GM23338 (cell line): ENCODE measurements around the gene AQP3.

ENCODE experiments used
- CREB1 ChIP-seq: fragments of 250-450 bp; sonication (Bioruptor Pico); IDR thresholded peaks from 2 replicates; pipeline ENCODE4 v1.5.0; 2020; ENCODE audit warnings: low read depth, mild to moderate bottlenecking, moderate library complexity
- EZH2 ChIP-seq: fragments of 200-600 bp; sonication (generic); IDR thresholded peaks from one replicate; pipeline ENCODE4 v1.8.0; 2017; ENCODE audit warnings: antibody characterized with exemption, mild to moderate bottlenecking, low read depth; ENCODE audit not compliant: unreplicated experiment
- EZH2phosphoT487 ChIP-seq: fragments of 200-600 bp; sonication (generic); IDR thresholded peaks from one replicate; pipeline ENCODE4 v1.8.1; 2018; ENCODE audit warnings: antibody characterized with exemption; ENCODE audit not compliant: unreplicated experiment
- JUNB ChIP-seq: IDR thresholded peaks from one replicate; pipeline ENCODE4 v1.6.1; 2016; ENCODE audit warnings: antibody characterized with exemption; ENCODE audit not compliant: unreplicated experiment
- NANOG ChIP-seq: IDR thresholded peaks from 2 replicates; pipeline ENCODE4 v1.6.1; 2016; ENCODE audit warnings: antibody characterized with exemption, borderline replicate concordance
- POLR2AphosphoS5 ChIP-seq: IDR thresholded peaks from 2 replicates; pipeline ENCODE4 v1.6.1; 2016; ENCODE audit warnings: antibody characterized with exemption, low read depth
- STAT1 ChIP-seq: IDR thresholded peaks from one replicate; pipeline ENCODE4 v1.6.1; 2016; ENCODE audit warnings: antibody characterized with exemption; ENCODE audit not compliant: unreplicated experiment
- ZNF114 ChIP-seq: fragments of 250-450 bp; sonication (Bioruptor Pico); IDR thresholded peaks from 2 replicates; pipeline ENCODE4 v1.5.0; 2020; ENCODE audit warnings: mild to moderate bottlenecking, moderate library complexity
- ZNF331 ChIP-seq: fragments of 250-450 bp; sonication (Bioruptor Pico); IDR thresholded peaks from 2 replicates; pipeline ENCODE4 v1.5.0; 2020; ENCODE audit warnings: low read depth, mild to moderate bottlenecking, moderate library complexity
- TF ChIP-seq, protein P1 (sequence below): IDR thresholded peaks from one replicate; pipeline ENCODE4 v1.6.1; 2018; ENCODE audit warnings: antibody characterized with exemption; ENCODE audit not compliant: unreplicated experiment
- TF ChIP-seq, protein P2 (sequence below), 2 experiments: fragments of 200-600 bp in 1 of 2; sonication (generic) in 1 of 2; conservative IDR thresholded peaks; 2 replicates each; pipeline versions ENCODE4 v1.5.1 to v1.6.1; 2016 to 2017; ENCODE audit warnings: antibody characterized with exemption in 2 of 2, low read depth in 2 of 2, mild to moderate bottlenecking in 2 of 2, moderate library complexity in 1 of 2
- TF ChIP-seq, protein P3 (sequence below): IDR thresholded peaks from 2 replicates; pipeline ENCODE4 v1.6.1; 2016; ENCODE audit warnings: antibody characterized with exemption
- TF ChIP-seq, protein P4 (sequence below): fragments of 250-450 bp; sonication (Bioruptor Pico); IDR thresholded peaks from 2 replicates; pipeline ENCODE4 v1.5.0; 2020; ENCODE audit warnings: mild to moderate bottlenecking, moderate library complexity

DNA sequence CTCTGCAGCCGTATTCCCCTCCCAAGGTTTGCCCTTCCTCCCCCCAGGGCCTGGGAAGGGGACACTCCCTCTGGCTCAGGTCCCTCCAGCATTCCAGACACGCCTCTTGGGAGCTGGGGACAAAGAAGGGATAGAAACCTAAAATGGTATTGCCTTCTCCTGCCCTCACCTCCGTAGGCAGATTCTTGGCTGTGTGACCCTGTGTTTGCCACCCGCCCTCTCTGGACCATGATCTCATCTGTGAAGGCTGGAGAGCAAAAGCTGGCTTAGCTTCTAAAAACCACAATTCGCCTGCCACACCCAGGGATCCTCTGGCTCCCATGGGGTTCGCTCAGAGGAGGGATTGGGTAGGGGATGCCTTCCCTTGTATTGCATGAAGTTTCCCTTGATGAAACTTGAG, 7.7 kb downstream of the AQP3 start:
- TF ChIP-seq, protein P1, sequence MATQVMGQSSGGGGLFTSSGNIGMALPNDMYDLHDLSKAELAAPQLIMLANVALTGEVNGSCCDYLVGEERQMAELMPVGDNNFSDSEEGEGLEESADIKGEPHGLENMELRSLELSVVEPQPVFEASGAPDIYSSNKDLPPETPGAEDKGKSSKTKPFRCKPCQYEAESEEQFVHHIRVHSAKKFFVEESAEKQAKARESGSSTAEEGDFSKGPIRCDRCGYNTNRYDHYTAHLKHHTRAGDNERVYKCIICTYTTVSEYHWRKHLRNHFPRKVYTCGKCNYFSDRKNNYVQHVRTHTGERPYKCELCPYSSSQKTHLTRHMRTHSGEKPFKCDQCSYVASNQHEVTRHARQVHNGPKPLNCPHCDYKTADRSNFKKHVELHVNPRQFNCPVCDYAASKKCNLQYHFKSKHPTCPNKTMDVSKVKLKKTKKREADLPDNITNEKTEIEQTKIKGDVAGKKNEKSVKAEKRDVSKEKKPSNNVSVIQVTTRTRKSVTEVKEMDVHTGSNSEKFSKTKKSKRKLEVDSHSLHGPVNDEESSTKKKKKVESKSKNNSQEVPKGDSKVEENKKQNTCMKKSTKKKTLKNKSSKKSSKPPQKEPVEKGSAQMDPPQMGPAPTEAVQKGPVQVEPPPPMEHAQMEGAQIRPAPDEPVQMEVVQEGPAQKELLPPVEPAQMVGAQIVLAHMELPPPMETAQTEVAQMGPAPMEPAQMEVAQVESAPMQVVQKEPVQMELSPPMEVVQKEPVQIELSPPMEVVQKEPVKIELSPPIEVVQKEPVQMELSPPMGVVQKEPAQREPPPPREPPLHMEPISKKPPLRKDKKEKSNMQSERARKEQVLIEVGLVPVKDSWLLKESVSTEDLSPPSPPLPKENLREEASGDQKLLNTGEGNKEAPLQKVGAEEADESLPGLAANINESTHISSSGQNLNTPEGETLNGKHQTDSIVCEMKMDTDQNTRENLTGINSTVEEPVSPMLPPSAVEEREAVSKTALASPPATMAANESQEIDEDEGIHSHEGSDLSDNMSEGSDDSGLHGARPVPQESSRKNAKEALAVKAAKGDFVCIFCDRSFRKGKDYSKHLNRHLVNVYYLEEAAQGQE, result no peak
- TF ChIP-seq POLR2AphosphoS5 (no peak), ZNF331 (CRISPR knock-in tag) (no peak), EZH2 (no peak), EZH2phosphoT487 (no peak), CREB1 (CRISPR knock-in tag) (no peak), ZNF114 (CRISPR knock-in tag) (no peak), STAT1 (no peak), JUNB (no peak), NANOG (no peak)
- TF ChIP-seq, protein P2, sequence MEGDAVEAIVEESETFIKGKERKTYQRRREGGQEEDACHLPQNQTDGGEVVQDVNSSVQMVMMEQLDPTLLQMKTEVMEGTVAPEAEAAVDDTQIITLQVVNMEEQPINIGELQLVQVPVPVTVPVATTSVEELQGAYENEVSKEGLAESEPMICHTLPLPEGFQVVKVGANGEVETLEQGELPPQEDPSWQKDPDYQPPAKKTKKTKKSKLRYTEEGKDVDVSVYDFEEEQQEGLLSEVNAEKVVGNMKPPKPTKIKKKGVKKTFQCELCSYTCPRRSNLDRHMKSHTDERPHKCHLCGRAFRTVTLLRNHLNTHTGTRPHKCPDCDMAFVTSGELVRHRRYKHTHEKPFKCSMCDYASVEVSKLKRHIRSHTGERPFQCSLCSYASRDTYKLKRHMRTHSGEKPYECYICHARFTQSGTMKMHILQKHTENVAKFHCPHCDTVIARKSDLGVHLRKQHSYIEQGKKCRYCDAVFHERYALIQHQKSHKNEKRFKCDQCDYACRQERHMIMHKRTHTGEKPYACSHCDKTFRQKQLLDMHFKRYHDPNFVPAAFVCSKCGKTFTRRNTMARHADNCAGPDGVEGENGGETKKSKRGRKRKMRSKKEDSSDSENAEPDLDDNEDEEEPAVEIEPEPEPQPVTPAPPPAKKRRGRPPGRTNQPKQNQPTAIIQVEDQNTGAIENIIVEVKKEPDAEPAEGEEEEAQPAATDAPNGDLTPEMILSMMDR (conservative IDR thresholded peaks at IDR 0.05; ENCODE audit: low read depth in 2 of 2), result no peak
- TF ChIP-seq, protein P3, sequence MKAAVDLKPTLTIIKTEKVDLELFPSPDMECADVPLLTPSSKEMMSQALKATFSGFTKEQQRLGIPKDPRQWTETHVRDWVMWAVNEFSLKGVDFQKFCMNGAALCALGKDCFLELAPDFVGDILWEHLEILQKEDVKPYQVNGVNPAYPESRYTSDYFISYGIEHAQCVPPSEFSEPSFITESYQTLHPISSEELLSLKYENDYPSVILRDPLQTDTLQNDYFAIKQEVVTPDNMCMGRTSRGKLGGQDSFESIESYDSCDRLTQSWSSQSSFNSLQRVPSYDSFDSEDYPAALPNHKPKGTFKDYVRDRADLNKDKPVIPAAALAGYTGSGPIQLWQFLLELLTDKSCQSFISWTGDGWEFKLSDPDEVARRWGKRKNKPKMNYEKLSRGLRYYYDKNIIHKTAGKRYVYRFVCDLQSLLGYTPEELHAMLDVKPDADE, result no peak
- TF ChIP-seq, protein P4, sequence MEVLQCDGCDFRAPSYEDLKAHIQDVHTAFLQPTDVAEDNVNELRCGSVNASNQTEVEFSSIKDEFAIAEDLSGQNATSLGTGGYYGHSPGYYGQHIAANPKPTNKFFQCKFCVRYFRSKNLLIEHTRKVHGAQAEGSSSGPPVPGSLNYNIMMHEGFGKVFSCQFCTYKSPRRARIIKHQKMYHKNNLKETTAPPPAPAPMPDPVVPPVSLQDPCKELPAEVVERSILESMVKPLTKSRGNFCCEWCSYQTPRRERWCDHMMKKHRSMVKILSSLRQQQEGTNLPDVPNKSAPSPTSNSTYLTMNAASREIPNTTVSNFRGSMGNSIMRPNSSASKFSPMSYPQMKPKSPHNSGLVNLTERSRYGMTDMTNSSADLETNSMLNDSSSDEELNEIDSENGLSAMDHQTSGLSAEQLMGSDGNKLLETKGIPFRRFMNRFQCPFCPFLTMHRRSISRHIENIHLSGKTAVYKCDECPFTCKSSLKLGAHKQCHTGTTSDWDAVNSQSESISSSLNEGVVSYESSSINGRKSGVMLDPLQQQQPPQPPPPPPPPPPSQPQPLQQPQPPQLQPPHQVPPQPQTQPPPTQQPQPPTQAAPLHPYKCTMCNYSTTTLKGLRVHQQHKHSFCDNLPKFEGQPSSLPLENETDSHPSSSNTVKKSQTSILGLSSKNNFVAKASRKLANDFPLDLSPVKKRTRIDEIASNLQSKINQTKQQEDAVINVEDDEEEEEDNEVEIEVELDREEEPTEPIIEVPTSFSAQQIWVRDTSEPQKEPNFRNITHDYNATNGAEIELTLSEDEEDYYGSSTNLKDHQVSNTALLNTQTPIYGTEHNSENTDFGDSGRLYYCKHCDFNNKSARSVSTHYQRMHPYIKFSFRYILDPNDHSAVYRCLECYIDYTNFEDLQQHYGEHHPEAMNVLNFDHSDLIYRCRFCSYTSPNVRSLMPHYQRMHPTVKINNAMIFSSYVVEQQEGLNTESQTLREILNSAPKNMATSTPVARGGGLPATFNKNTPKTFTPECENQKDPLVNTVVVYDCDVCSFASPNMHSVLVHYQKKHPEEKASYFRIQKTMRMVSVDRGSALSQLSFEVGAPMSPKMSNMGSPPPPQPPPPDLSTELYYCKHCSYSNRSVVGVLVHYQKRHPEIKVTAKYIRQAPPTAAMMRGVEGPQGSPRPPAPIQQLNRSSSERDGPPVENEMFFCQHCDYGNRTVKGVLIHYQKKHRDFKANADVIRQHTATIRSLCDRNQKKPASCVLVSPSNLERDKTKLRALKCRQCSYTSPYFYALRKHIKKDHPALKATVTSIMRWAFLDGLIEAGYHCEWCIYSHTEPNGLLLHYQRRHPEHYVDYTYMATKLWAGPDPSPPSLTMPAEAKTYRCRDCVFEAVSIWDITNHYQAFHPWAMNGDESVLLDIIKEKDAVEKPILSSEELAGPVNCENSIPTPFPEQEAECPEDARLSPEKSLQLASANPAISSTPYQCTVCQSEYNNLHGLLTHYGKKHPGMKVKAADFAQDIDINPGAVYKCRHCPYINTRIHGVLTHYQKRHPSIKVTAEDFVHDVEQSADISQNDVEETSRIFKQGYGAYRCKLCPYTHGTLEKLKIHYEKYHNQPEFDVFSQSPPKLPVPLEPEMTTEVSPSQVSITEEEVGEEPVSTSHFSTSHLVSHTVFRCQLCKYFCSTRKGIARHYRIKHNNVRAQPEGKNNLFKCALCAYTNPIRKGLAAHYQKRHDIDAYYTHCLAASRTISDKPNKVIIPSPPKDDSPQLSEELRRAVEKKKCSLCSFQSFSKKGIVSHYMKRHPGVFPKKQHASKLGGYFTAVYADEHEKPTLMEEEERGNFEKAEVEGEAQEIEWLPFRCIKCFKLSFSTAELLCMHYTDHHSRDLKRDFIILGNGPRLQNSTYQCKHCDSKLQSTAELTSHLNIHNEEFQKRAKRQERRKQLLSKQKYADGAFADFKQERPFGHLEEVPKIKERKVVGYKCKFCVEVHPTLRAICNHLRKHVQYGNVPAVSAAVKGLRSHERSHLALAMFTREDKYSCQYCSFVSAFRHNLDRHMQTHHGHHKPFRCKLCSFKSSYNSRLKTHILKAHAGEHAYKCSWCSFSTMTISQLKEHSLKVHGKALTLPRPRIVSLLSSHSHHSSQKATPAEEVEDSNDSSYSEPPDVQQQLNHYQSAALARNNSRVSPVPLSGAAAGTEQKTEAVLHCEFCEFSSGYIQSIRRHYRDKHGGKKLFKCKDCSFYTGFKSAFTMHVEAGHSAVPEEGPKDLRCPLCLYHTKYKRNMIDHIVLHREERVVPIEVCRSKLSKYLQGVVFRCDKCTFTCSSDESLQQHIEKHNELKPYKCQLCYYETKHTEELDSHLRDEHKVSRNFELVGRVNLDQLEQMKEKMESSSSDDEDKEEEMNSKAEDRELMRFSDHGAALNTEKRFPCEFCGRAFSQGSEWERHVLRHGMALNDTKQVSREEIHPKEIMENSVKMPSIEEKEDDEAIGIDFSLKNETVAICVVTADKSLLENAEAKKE (CRISPR knock-in tag), result no peak
